Mesenchymal stem cell (in vitro differentiated cells and primary cell): ENCODE data around the gene KCNG1.
A peak's percentile ranks its signal among the peaks of the same experiment; 100 is the strongest.

ENCODE experiments used
- DNase-seq: peaks from one replicate; pipeline ENCODE4 v3.0.0-alpha.2; 2013
- H2AFZ ChIP-seq: one replicate; pipeline ENCODE4 v1.6.1; 2013; ENCODE audit warnings: low read depth, mild to moderate bottlenecking, control low read depth, inconsistent platforms, low read length, moderate library complexity
- H2AK5ac ChIP-seq: 2 replicates; pipeline ENCODE4 v1.6.1; 2013; ENCODE audit warnings: low read length, moderate library complexity, mild to moderate bottlenecking, inconsistent platforms; ENCODE audit not compliant: severe bottlenecking
- H2BK120ac ChIP-seq: one replicate; pipeline ENCODE4 v1.6.1; 2013; ENCODE audit warnings: low read depth, mild to moderate bottlenecking, inconsistent platforms, low read length, moderate library complexity
- H2BK12ac ChIP-seq, 2 experiments: one replicate each; pipeline ENCODE4 v1.6.1; 2013; ENCODE audit warnings: inconsistent platforms in 2 of 2, low read length in 2 of 2, mild to moderate bottlenecking in 2 of 2, moderate library complexity in 2 of 2, control low read depth in 1 of 2
- H2BK15ac ChIP-seq: one replicate; pipeline ENCODE4 v1.6.1; 2013; ENCODE audit warnings: mild to moderate bottlenecking, low read depth, inconsistent platforms; ENCODE audit not compliant: poor library complexity, severe bottlenecking
- H2BK5ac ChIP-seq: 2 replicates; pipeline ENCODE4 v1.6.1; 2013; ENCODE audit warnings: low read depth, mild to moderate bottlenecking, low read length, control low read depth, inconsistent platforms; ENCODE audit not compliant: poor library complexity, severe bottlenecking
- H3K14ac ChIP-seq, 2 experiments: one replicate each; pipeline ENCODE4 v1.6.1; 2013; ENCODE audit warnings: inconsistent platforms in 2 of 2, low read length in 2 of 2, control low read depth in 1 of 2, mild to moderate bottlenecking in 1 of 2, moderate library complexity in 1 of 2
- H3K18ac ChIP-seq, 2 experiments: one replicate each; pipeline ENCODE4 v1.6.1; 2013; ENCODE audit warnings: inconsistent platforms in 2 of 2, low read length in 2 of 2, control low read depth in 1 of 2, low read depth in 1 of 2, mild to moderate bottlenecking in 1 of 2
- H3K23ac ChIP-seq, 2 experiments: one replicate each; pipeline ENCODE4 v1.6.1; 2013; ENCODE audit warnings: inconsistent platforms in 2 of 2, low read length in 2 of 2, mild to moderate bottlenecking in 2 of 2, moderate library complexity in 2 of 2, control low read depth in 1 of 2
- H3K27ac ChIP-seq: 2 replicates; pipeline ENCODE4 v1.5.1; 2013; ENCODE audit warnings: mild to moderate bottlenecking, moderate library complexity, low read length, control low read depth, inconsistent platforms; ENCODE audit not compliant: poor library complexity, severe bottlenecking
- H3K27me3 ChIP-seq, 2 experiments: 2 replicates each; pipeline versions ENCODE4 v1.6.1 to v1.7.0; 2013; ENCODE audit warnings: low read length in 2 of 2, mild to moderate bottlenecking in 2 of 2, moderate library complexity in 2 of 2, control low read depth in 1 of 2, inconsistent platforms in 1 of 2; ENCODE audit not compliant: control insufficient read depth in 1 of 2, insufficient read depth in 1 of 2
- H3K36me3 ChIP-seq, 2 experiments: 2 replicates each; pipeline versions ENCODE4 v1.6.1 to v1.7.0; 2013; ENCODE audit warnings: low read length in 2 of 2, control low read depth in 1 of 2, inconsistent platforms in 1 of 2, low read depth in 1 of 2, mild to moderate bottlenecking in 1 of 2; ENCODE audit not compliant: insufficient read depth in 2 of 2, control insufficient read depth in 1 of 2
- H3K4ac ChIP-seq, 2 experiments: one replicate each; pipeline ENCODE4 v1.6.1; 2013; ENCODE audit warnings: inconsistent platforms in 2 of 2, low read length in 2 of 2, mild to moderate bottlenecking in 2 of 2, moderate library complexity in 2 of 2, control low read depth in 1 of 2, low read depth in 1 of 2
- H3K4me1 ChIP-seq: 2 replicates; pipeline ENCODE4 v1.6.1; 2013; ENCODE audit warnings: low read depth, low read length, control low read depth; ENCODE audit not compliant: control insufficient read depth, insufficient read depth
- H3K4me2 ChIP-seq: 2 replicates; pipeline ENCODE4 v1.6.1; 2013; ENCODE audit warnings: low read length, mild to moderate bottlenecking, inconsistent platforms; ENCODE audit not compliant: poor library complexity, severe bottlenecking
- H3K4me3 ChIP-seq, 2 experiments: 2 replicates each; pipeline versions ENCODE4 v1.5.1 to v1.7.0; 2013; ENCODE audit warnings: low read length in 2 of 2, mild to moderate bottlenecking in 2 of 2, control low read depth in 1 of 2, low read depth in 1 of 2; ENCODE audit not compliant: insufficient read depth in 1 of 2
- H3K79me1 ChIP-seq: replicated peaks from 2 replicates; pipeline ENCODE4 v1.6.1; 2013; ENCODE audit warnings: mild to moderate bottlenecking, control low read depth, low read length, inconsistent platforms; ENCODE audit not compliant: poor library complexity, severe bottlenecking
- H3K9ac ChIP-seq: 2 replicates; pipeline ENCODE4 v1.7.0; 2013; ENCODE audit warnings: mild to moderate bottlenecking, low read length, moderate library complexity
- H3K9me3 ChIP-seq: 2 replicates; pipeline ENCODE4 v1.7.0; 2013; ENCODE audit warnings: mild to moderate bottlenecking, low read length; ENCODE audit not compliant: control insufficient read depth
- H4K8ac ChIP-seq: one replicate; pipeline ENCODE4 v1.6.1; 2013; ENCODE audit warnings: inconsistent platforms, mild to moderate bottlenecking, low read length, moderate library complexity
- H4K91ac ChIP-seq: one replicate; pipeline ENCODE4 v1.6.1; 2013; ENCODE audit warnings: mild to moderate bottlenecking, low read length, inconsistent platforms
- WGBS: methylation state at CpG from one replicate; pipeline ENCODE4 v1.1.7; 2013; ENCODE audit warnings: mixed read lengths; 5-methylcytosine and 5-hydroxymethylcytosine counted together

Gene KCNG1

DNA sequence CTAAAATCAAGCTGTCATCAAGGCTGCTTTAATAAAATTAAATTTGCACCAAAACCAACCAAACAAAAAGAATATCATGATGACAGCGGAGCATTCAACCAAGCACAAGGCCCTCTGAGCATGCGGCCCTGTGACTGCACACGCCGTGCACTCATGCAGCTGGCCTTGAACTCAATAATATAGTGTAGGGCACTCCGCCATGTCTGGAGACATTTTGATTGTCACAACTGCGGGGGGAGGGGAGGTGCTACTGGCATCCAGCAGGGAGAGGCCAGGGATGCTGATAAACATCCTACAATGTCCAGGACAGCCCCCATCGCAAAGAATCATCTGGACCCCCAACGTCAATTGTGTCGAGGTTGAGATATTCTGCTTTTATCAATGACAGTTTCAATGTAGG is 54.6 kb downstream of the KCNG1 start:
- H3K27me3 ChIP-seq = peaks cover 0 to 16% of the 10 kb centered on the region in 2 experiments

DNA sequence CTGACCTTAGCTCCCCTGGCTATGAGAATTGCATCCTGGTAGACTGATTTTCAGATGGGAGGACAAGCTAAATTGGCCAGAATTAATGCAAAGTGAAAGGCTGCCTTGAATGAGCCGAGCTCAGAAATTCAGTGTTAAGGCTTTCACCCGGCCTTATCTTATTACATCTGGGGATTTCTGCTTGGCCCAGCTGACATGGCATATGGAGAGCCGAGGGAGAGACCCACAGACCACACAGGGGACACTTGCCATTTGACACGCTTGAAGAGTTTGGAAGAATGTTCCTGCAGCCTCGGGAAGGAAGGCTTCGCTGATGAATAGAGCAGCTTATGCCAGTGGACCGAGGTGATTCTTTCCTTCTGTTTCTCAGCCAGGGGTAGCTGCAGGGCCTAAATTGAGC is 55.3 kb downstream of the KCNG1 start:
- Histone ChIP-seq H2BK5ac (no peak overlapping the region), H4K91ac (no peak overlapping the region), H3K4me2 (peak overlapping the region; percentile 7), H3K9ac (no peak overlapping the region), H3K4me1 (peaks cover 11% of the 10 kb centered on the region), H3K9me3 (no peaks in the 10 kb centered on the region), H2BK120ac (no peak overlapping the region), H3K4me3 (no peak overlapping the region), H3K36me3 (peaks cover 0 to 3% of the 10 kb centered on the region in 2 experiments), H3K18ac (no peak overlapping the region), H2BK12ac (no peak overlapping the region), H2AK5ac (no peak overlapping the region), H3K27ac (peak overlapping the region; percentile 29), H2AFZ (no peak overlapping the region), H3K4ac (no peak overlapping the region), H3K79me1 (no peaks in the 10 kb centered on the region), H3K14ac (no peak overlapping the region), H2BK15ac (no peak overlapping the region), H3K27me3 (peaks cover 0 to 16% of the 10 kb centered on the region in 2 experiments), H3K23ac (no peak overlapping the region), H4K8ac (no peak overlapping the region)
- DNase-seq = no peak
- 42% methylated on average over 7 of the region's 7 CpGs for WGBS

More for the DNA sequence above, 54.6 kb downstream of the KCNG1 start:
- Histone ChIP-seq H3K14ac (no peak overlapping the region), H3K4me1 (peaks cover 11% of the 10 kb centered on the region), H4K8ac (no peak overlapping the region), H3K27ac (no peak overlapping the region), H3K4me2 (no peak overlapping the region), H2BK120ac (no peak overlapping the region), H2AFZ (no peak overlapping the region), H3K4me3 (no peak overlapping the region), H2BK12ac (no peak overlapping the region), H3K4ac (no peak overlapping the region), H2AK5ac (no peak overlapping the region), H2BK5ac (no peak overlapping the region), H2BK15ac (no peak overlapping the region), H3K23ac (no peak overlapping the region), H3K18ac (no peak overlapping the region), H4K91ac (no peak overlapping the region), H3K36me3 (no peaks in the 10 kb centered on the region), H3K9me3 (no peaks in the 10 kb centered on the region), H3K79me1 (no peaks in the 10 kb centered on the region), H3K9ac (no peak overlapping the region)
- 80% methylated on average over 9 of the region's 9 CpGs for WGBS
- DNase-seq = no peak

DNA sequence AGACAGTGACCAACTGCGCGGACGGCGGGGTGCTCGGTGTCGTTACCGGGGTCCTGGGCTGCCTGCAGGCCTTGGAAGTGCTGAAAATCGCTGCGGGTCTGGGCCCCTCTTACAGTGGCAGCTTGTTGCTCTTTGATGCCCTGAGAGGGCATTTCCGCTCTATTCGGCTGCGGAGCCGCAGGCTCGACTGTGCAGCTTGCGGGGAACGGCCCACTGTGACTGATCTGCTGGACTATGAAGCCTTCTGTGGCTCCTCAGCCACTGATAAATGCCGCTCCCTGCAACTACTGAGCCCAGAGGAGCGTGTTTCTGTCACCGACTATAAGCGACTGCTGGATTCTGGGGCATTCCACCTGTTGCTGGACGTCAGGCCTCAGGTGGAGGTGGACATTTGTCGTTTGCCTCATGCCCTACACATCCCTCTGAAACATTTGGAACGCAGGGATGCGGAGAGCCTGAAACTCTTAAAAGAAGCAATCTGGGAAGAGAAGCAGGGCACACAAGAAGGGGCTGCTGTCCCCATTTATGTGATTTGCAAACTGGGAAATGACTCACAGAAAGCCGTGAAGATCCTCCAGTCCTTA is 63.3 kb downstream of the KCNG1 start:
- peaks cover 17% of the 10 kb centered on the region for H3K4me1 ChIP-seq
- H4K91ac ChIP-seq = no peak overlapping the region
- H3K36me3 ChIP-seq = peaks cover 0 to 34% of the 10 kb centered on the region in 2 experiments
- no peak overlapping the region for H3K4ac ChIP-seq
- DNase-seq = no peak
- peaks cover 21% of the 10 kb centered on the region for H3K79me1 ChIP-seq
- 84% methylated on average over 25 of the region's 25 CpGs for WGBS
- H3K14ac ChIP-seq = no peak overlapping the region
- H3K9me3 ChIP-seq = peaks cover 6% of the 10 kb centered on the region
- H2AK5ac ChIP-seq = no peak overlapping the region
- no peaks in the 10 kb centered on the region for H3K27me3 ChIP-seq
- H3K23ac ChIP-seq = no peak overlapping the region
- no peak overlapping the region for H2BK120ac ChIP-seq
- H3K18ac ChIP-seq = no peak overlapping the region
- no peak overlapping the region for H2BK15ac ChIP-seq
- no peak overlapping the region for H4K8ac ChIP-seq
- peak overlapping the region; percentile 98 for H3K4me2 ChIP-seq
- no peak overlapping the region for H2BK5ac ChIP-seq
- peak overlapping the region; percentile 95 to 97 for H3K4me3 ChIP-seq
- H2AFZ ChIP-seq = no peak overlapping the region
- peak overlapping the region; percentile 97 for H3K9ac ChIP-seq
- H3K27ac ChIP-seq = no peak overlapping the region
- H2BK12ac ChIP-seq = no peak overlapping the region

DNA sequence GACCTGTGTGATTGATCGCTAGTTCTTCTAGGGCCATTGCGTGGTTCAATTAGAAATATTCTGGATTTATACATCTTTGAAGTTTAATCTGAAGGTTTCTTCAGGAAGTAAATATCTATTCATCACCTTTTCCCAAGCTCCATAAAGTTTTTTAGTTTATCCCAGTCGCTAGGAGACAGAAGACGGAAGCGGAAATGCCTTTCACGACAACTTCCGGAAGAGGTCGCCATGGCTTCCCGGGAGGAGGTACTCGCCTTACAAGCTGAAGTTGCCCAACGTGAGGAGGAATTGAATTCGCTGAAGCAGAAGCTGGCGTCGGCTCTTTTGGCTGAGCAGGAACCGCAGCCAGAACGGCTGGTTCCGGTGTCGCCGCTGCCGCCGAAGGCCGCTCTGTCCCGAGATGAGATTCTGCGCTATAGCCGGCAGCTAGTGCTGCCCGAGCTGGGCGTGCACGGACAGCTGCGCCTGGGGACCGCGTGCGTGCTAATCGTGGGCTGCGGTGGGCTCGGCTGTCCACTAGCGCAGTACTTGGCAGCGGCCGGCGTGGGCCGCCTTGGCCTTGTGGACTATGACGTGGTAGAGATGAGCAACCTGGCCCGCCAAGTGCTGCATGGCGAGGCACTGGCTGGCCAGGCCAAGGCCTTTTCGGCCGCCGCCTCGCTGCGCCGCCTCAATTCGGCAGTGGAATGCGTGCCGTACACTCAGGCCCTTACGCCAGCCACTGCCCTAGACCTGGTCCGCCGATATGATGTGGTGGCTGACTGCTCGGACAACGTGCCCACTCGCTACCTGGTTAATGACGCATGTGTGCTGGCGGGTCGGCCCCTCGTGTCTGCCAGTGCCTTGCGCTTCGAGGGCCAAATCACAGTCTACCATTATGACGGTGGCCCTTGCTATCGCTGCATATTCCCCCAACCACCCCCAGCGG is 64.0 kb downstream of the KCNG1 start, which contains the start of gene MOCS3:
MOCS3 (plus strand) TSS at position 204 of the 928 bp plus-strand sequence; CDS start at position 229, 25 bp downstream.
- no peak within 1 kb of the TSS for H2AK5ac ChIP-seq
- H2BK120ac ChIP-seq = no peak within 1 kb of the TSS
- peaks cover 21% of the 10 kb centered on the region for H3K79me1 ChIP-seq
- peak within 1 kb of the TSS; percentile 95 to 97 for H3K4me3 ChIP-seq
- H3K4me2 ChIP-seq = peak within 1 kb of the TSS; percentile 98
- no peak within 1 kb of the TSS for H2BK12ac ChIP-seq
- H3K14ac ChIP-seq = peak within 1 kb of the TSS in 1 of 2 experiments; percentile 83
- H4K8ac ChIP-seq = peak within 1 kb of the TSS; percentile 96
- H3K27me3 ChIP-seq = no peaks in the 10 kb centered on the region
- peak within 1 kb of the TSS; percentile 85 to 99 for H3K23ac ChIP-seq
- H4K91ac ChIP-seq = peak within 1 kb of the TSS; percentile 73
- H3K4me1 ChIP-seq = peaks cover 17% of the 10 kb centered on the region
- peak within 1 kb of the TSS; percentile 70 for H3K27ac ChIP-seq
- 10% methylated on average over 63 of the region's 67 CpGs for WGBS
- DNase-seq = peak; percentile 97
- peak within 1 kb of the TSS; percentile 89 to 96 for H3K4ac ChIP-seq
- peaks cover 0 to 42% of the 10 kb centered on the region in 2 experiments for H3K36me3 ChIP-seq
- H2BK15ac ChIP-seq = peak within 1 kb of the TSS; percentile 64
- peaks cover 6% of the 10 kb centered on the region for H3K9me3 ChIP-seq
- H2BK5ac ChIP-seq = peak within 1 kb of the TSS; percentile 53
- peak within 1 kb of the TSS; percentile 67 to 92 for H3K18ac ChIP-seq
- peak within 1 kb of the TSS; percentile 97 for H3K9ac ChIP-seq
- H2AFZ ChIP-seq = peak within 1 kb of the TSS; percentile 83
